ENCODE data around the gene CFAP92.

CFAP92 gene

DNA sequence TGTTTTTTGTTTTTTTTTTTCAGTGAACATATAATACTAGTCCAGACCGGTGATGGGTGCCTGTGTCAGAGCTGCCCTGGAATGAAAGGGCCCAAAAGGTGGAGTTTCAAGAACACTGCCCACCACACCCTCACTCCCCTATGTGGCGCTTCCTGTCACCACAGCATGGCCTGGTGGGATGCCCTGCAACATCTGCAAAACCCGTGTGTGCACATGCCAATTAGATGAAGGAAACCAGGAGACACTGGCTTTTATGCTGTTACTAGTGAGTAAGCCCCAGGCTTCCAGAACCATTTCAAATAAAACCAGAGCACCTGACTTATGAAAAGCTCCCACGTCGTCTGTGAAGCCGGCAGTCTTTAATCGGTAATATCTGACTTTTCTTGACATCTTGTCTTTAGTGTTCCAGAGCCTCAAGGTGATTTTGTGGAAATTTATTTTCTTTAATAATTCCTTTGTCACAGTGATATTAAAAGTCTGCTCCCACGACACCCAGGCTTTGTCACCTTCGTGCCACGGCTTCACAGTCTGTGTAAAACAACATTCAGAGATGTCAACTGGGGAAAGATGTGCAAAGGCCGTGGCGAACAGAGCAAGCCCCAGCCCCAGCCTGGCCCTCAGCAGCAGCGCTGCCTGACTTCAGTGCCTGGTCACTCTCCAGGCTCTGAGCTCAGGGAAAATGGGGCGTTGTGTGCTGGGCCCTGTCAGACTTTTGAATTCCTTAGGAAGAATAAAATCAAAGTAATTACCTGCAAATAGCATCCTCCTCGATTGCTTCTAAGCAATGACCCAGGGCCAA, 6.4 kb downstream of the CFAP92 start:
- DNase-seq, result no peak

DNA sequence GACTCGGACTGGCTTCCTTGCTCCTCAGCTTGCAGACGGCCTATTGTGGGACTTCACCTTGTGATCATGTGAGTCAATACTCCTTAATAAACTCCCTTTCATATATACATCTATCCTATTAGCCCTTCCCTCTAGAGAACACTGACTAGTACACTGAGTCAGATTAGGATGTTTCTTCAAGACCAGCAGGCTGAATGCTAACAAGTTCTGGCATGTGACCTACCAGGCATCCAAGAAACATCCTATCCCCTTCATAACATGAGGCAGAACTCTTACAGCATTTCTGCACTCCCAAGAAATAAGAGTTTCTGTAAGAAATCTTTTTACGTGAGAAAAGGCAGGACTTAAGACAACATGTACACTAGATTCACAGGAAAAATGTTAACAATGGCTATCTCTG, 9.3 kb downstream of the CFAP92 start:
- DNase-seq, result no peak

DNA sequence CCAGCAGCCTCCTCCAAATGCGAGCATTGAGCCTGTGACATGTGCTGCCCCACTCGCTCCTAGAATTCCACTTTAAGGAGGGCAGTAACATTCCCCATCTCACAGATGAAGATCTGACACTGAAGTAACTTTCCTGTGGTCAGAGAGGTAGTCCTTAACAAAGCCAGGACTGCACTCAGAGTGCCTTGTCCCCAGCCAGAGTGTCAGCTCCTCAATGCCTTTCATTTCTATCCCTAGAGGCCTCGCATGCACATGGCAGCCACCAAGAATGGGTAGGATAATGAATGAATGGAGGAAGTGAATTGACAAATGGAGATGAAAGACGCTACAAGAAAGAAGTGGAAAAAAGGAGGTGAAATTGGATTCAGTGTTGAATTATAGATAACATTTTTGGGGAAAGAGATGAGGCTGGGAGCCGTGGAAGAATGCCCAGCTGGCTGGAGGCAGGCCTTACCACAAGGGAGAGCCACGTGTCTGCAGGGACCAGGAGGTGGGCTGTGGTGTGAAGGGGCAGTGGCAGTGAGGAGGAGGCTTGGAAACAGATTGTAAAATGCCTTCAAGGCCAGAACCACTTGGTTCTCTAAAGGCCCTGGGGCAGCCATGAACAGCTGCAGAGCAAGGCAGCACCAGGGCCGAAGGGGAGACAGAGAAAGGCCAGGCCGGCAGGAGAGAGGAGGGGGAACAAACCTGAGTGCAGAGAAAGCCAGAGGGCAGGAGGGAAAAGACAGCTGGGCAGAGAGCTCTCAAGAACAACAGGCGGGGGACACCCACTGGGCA, 10.4 kb downstream of the CFAP92 start:
- no peak for DNase-seq

DNA sequence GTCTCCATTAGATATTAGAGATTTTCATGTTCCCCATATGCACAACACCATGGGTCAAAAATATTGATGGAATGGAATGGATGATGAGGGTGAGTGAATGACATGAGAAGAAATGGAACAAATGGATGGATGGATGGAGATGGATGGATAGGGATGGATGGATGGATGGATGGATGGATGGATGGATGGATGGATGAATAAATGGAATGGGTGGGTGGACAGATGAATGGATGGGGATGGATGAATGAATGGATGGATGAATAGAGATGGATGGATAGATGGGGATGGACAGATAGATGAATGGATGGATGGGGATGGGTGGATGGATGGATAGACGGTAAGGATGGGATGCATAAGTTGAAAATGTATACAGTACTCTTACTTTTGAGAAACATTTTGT, 18.6 kb downstream of the CFAP92 start:
- no peak for DNase-seq

DNA sequence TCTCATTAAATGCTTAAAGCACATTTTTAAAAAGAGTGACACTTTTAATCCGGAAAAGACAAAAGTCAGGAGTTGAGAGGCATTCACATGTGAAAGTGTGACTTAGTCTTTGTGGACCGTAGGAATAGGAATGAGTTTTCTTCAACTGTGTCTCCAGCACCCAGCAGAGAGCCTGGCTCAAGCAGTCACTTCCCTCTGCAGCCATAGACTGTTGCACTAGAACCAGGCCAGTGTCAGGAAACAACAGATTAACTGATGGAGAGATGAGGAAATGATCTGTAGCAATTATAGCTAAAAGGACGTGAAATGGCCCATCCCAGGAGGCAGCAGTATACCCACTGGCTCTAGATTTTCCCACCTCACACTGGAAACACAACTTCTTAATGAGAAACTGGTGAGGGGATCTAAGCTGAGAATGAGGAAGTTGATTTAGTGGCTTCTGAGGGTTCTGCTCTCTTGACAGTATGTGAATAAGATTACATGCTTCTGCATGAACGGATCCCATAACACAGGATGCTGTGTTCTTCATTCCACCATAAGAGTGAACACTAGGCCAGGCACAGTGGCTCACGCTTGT, 19.8 kb downstream of the CFAP92 start:
- no peak for DNase-seq

DNA sequence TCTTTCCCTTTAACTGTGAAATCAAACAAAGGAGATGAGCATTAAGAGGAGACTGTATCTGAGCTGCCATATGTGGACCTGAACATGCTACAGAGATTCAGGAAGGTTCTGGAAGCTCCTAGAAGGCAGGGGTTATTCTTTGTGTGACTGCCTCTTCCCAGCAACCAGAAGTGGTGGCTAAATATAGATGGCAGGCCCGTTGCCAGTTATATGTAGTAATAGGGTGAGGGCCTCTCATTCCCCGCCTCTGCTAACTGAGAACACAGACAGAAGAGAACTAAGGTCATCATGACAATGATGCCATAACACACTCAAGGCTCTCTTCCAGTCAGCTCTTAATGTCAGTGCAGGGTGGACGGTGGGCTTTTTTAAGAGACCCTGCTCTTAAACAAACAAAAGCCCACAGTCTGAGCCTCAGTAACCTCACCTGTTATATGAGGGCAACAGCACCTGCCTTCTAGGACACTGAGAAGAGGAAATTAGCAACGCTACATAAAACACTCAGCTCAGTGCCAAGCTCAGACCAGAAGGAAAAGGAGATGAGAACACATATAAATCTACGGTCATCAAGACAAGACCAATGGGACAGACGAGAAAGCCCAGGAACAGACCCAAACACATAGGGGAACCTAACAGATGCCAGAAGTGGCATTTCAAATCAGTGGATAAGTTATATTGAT, 22.3 kb downstream of the CFAP92 start:
- no peak for DNase-seq

DNA sequence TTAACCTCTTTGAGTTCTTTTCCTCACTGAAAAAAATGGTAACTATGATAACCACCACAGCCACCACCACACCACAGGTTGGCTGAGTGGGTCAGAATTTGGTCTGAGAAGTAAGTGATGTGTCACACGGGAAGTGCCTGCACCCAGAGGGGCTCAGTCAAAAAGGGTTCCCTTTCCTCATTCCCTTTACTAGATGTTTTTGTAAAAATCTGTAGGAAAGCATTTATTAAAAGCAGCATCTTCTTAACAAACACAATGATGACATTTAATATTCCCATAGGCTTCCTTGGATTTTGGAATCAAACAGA, 23.2 kb downstream of the CFAP92 start:
- DNase-seq, result no peak

DNA sequence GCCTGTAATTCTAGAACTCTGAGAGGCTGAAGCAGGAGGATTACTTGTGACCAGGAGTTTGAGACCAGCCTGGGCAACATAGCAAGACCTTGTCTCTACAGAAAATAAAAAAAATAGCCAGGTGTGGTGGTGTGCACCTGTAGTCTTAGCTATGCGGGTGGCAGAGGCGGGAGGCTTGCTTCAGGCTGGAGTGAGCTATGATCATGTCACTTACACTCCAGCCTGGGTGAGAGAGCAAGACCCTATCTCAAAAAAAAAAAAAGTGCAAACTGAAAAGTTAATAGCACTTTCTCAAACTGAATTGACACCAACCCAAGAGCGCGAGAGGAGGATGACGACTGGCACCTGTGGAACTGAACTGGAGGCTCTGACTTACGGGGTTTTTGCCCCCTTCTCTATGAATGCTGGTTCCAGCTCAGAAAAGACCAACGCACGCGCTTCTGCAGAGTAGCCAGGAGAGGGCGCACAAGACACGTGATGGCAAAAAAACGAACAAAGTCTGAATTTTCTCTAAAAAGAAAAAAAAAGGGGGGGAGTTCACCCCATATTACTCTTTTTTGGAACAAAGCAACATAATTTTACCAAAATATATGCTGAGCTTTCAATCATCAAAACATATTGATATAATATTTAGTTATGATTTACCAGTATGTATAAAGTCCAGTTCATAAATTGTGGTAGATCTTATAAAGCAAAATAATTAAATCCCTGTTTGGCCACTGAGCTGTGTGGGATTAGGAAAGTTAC, 23.7 kb downstream of the CFAP92 start:
- DNase-seq, result peak; percentile 74

DNA sequence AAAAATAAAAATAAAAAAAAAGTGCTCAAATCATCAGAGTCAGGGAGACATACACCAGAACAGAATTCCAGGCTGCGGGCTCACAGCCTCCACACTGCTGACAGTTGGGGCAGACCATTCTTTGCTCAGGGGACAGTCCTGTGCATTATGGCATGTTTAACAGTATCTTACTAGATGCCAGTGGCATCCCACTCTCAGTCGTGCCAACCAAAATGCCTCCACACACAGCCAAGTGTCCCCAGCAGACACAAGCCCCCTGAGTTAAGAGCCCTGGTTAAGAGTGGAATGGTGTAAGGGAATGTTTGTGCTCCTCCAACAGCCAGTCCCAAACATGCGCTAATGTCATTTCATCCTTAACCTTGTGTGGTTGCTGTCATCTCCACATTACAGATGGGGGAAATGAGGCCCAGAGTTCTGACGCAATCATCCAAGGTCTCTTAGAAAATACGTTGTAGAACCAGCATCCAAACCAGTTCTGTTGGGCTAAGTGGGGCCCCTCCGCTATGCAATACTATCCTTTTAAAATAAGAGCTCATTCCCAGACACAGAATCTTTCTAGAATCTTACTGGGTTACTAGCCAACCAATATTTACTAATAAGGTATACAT, 26.0 kb downstream of the CFAP92 start:
- DNase-seq, result no peak

DNA sequence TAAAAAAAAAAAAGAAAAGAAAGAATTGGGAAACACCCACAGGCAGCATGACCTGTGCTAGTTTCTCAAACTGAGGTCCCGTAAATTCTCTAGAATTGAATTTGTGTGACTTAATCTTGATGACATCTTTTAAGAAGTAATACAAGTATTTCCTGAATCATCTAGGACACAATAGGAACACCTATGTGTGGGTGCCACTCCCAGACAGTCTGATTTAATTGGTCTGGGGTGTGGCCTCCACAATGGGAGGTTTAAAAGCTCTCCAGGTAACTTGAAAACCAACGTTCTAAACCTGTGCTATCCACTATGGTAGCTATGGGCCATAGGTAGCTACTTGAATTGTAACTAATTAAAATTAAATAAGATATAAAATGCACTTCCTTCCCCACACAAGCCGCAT, 28.1 kb downstream of the CFAP92 start:
- no peak for DNase-seq

DNA sequence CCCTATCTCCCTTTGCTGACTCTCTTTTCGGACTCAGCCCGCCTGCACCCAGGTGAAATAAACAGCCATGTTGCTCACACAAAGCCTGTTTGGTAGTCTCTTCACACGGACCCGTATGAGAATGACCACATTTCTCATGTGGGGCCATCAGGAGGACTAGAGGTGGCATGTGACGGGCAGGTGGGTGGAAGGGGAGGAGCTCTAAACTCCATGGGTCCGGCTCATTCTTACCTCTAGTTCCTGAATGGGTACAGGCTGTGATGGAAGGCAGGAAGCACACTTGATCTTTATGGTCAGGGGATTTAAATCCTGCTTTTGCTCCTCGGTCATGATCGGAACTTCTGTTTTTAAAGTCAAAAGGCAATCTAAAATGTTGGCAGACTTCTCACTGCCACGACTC, 28.6 kb downstream of the CFAP92 start:
- DNase-seq, result no peak

DNA sequence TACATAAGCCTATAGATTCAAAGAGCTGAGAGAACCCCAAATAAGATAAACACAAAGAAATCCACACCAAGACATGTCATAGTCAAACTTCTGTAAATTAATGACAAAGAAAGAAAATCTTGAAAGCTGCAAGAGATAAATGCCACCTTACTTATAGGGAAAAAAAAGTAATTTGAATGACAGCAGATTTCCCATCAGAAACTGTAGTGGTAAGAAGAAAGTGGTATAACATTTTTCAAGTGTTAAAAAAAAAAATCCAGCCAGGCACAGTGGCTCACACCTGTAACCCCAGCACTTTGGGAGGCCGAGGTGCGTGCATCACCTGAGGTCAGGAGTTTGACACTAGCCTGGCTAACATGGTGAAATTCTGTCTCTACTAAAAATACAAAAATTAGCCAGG, 37.4 kb downstream of the CFAP92 start:
- no peak for DNase-seq

DNA sequence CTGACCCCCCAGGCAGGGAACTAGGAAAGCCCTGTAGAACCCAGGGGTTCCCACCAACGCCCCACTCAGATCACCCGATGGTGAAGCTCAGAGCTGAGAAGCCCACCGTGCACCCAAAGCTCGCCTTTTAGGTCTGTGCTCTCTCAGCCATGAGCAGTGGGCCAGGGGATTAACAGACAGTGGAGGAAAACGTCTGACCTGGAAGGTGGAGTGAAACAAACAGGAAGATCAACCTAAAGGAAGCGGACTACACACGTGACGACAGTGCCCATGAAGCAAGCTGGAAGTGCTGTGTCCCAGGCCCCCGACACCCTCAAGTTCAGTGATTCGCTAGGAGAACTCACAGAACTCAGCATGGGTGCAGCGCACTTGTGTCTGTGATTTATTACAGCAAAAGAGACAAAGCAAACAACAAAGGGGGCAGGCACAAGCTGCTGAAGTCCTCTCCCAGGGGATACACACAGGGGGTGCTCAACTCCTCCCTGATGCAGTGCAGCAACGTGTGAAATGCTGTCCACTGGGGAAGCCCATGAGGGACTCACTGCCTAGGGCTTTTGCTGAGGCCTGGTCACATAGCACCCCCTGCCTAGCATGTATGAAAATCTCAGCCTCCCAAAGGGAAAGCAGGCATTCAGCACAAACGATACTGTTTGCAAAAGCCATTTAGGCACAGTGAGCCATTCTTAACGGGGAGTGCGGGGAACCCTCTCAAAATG, 43.5 kb downstream of the CFAP92 start:
- peak; percentile 35 for DNase-seq

DNA sequence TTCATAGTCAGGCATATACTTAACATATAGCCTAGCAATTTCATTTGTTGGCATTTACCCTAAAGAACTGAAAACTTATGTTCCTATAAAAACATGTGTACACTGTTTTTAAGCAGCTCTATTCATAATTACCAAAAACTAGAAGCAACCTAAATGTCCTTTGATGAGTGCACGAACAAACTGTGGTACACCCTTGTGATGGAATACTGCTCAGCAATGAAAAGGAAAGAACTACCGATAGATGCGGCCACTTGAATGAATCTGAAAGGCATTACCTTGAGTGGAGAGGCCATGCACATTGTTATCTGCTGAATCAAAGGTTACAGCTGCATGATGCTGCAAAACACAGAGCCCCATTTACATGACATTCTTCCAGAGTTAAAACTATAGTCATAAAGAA, 44.7 kb downstream of the CFAP92 start:
- DNase-seq, result no peak

DNA sequence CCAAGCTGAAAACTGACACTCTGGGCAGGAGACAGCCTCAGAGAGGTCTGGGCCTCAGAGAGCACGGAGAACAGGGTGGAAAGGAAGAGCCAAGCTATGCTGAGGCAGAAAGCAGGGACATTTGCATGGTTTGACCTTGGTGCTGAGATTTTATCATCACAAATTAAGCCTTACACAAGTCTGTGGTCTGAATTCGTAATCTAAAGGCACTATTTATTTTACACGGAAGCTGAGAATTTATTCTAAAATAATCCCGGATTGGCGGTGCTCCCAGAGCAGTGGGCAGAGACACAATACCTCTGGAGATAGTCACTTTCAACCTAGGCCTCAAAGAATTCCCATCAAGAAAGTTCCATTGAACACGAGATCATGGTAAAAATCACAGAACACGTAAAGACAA, 47.5 kb downstream of the CFAP92 start:
- DNase-seq, result no peak

DNA sequence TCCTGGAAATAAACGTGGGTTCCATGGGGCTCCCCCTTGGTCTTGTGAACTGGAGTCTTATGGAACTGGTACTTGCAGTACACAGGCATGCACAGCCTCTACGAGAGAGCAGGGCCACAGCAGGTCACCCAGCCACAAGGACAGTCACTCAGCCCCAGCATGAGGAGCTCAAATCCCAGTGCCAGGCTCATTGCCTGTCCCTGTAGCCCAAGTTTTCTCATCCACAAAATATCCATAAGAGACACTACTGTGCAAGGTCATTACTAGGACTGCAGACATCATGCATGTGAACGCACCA, 48.0 kb downstream of the CFAP92 start:
- no peak for DNase-seq

DNA sequence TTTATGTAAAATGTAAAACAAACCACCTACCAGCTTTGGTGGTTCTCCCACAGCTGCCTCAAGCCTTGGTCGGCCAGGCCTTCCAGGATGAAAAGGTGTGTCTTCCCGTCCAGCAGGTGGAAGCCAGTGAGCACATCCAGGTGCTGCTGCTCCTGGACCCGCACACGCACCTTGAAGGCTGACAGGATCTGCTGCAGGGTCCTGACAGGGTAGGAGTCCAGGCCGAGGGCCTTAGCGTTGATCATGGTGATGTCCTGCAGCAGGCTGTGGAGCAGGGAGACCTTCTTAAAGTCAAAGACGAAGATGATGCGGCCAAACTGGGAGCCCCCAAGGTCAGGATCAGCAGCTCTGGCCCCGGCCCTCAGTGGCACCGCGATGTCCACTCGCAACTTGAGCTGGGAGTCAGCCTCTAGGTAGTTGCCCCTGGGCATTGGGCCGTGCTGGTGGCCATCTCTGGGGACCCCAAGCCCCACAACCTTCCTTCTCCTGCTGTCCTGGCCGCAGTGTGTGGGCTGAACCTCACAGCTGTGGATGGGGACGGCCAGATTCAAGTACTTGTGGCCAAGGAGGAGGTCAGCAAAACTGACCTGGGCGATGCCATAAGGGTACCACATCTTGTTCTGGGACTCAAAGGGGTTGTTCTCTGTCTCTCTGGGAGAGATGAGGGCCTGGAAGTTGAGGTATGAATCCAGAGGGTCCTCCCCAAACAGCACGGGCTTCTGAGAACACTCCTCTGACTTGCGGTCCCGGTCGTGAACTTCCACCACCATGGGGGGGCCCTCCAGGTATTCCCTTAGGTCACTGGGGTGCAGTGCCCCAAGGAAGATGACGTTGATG, 48.6 kb downstream of the CFAP92 start:
- no peak for DNase-seq

DNA sequence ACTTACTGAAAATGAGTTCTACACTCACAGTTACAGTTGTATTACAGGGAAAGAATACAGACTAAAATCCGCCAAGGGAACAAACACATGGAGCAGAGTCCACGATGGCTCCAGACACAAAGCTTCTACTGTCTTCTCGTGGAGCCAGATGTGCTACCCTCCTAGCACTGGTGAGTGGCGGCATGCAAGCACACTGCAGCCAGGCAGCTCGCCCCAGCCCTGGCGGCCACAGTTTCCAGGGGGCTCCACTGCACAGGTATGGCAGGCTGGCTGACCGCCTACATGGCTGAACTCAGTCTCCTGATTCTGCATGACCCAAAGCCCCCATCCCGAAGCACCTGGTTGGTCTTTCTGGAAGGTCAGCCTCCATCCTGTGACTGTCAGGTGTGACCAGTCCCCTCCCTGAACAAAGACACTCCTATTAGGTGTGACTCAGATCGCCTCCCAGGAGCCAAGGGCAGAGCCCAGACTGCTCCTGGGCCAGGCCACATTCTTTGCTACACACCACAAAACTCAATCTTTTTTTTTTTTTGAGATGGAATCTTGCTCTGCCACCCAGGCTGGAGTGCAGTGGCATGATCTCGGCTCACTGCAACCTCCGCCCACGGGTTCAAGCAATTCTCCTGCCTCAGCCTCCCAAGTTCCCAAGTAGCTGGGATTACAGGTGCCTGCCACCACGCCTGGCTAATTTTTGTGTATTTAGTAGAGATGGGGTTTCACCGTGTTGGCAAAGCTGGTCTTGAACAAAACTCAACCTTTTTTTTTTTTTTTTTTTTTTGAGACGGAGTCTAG, 51.5 kb downstream of the CFAP92 start:
- DNase-seq, result no peak

DNA sequence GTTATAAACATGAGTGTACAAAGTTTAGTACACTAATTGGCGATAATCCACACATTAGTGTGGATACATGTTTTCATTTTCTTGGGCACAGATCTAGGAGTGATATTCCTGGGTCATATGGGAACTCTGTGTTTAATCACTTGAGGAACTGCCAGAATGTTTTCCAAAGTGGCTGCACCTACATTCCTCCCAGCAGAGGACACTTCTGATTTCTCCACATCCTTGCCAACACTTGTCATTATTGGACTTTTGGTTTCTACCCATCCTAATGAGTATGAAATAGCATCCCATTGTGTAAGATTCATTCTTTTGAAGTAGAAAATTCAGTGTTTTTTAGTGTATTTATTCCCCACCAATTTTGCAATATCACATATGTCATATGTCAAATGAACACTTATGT, 53.6 kb downstream of the CFAP92 start:
- no peak for DNase-seq

DNA sequence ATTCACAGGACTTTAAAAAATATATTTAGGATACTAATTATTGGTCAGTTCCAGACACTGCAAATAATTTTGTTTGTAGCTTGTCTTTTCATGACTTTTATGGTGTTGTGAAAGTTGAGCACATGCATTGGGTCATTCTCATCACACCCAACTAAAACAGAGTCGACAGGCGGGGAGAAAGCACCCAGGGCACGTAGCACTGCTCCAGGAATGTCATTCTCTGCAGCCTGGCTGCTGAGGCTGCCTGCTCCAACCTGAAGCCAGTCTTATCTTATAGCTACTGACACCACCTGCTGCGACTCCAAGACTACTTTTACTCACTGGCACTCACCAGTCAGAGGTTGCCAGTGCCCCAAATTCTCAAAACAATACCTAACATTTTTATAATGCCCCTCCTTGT, 57.5 kb downstream of the CFAP92 start:
- DNase-seq, result no peak

Data from CD4-positive, alpha-beta T cell treated with Interleukin-17A for 4 hours (primary cell).